Urinary bladder (tissue), 4 donors: ENCODE results near the gene SLC66A3. TPM values are rescaled to one million over a fixed set of nuclear protein-coding genes. Genes with fewer than 3 reads are reported as not detected.

Experiments
- DNase-seq: peaks from one replicate; pipeline ENCODE4 v3.0.0-alpha.2; 2015; ENCODE audit errors: extremely low spot score
- H3K27ac ChIP-seq: one replicate; pipeline ENCODE4 v1.5.1; 2013; ENCODE audit warnings: low read depth, mild to moderate bottlenecking, moderate library complexity
- H3K36me3 ChIP-seq: one replicate; pipeline ENCODE4 v1.6.1; 2013; ENCODE audit warnings: mild to moderate bottlenecking, moderate library complexity; ENCODE audit not compliant: insufficient read depth
- H3K4me1 ChIP-seq: one replicate; pipeline ENCODE4 v1.6.1; 2013; ENCODE audit warnings: mild to moderate bottlenecking, moderate library complexity; ENCODE audit not compliant: insufficient read depth
- H3K4me3 ChIP-seq: one replicate; pipeline ENCODE4 v1.5.1; 2013; ENCODE audit warnings: low read depth, low read length
- WGBS: extraction: QIAGEN DNeasy Blood & Tissue Kit; methylation state at CpG from one replicate; pipeline ENCODE4 v1.1.7; 2013; 5-methylcytosine and 5-hydroxymethylcytosine counted together
- polyA plus RNA-seq: library from polyadenylated mRNA; stranded (reverse); fragments of 200-250 nt; gene quantifications from one replicate; pipeline ENCODE4 v1.2.3, GENCODE V29; 2013
- total RNA-seq: library from RNA; depleted of rRNA; stranded (reverse); fragments of >200 nt; gene quantifications from one replicate; pipeline ENCODE4 v1.2.3, GENCODE V29; 2014
- donor health status: healthy with polysubstance abuse.
- donor health status: healthy.

Gene SLC66A3
- 39.4 TPM for total RNA-seq
- 44.1 TPM for polyA plus RNA-seq

DNA sequence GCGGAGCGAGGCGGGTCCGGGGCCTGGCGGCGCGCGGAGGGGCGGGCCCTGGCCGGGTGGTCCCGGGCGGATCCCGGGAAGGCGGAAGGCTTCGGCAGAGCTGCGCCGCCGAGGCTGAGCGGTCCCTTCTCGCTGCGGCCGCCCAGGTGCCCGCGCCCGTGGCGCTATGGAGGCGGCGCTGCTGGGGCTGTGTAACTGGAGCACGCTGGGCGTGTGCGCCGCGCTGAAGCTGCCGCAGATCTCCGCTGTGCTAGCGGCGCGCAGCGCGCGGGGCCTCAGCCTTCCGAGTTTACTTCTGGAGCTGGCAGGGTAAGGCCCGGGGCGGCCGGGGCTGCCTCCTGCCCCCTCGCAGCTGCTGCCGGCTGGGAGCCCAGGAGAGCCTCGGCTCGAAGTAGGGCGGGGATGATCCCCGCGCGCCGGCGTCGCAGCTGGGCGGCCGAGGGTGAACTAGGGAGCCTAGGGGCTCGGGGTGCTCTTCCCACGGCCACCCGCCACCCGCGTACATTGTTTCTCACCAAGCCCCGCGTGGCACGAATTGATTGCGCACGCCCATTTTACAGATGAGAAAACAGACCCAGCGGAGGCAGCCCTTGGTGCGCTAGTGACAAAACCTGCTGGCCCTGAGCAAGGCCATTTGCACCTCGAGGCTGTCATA, at the start of gene SLC66A3:
SLC66A3 (plus strand) TSS at position 87 of the 655 bp plus-strand sequence; CDS start at position 167, 80 bp downstream.
- Histone ChIP-seq H3K4me3 (peak within 1 kb of the TSS; percentile 61), H3K4me1 (no peaks in the 10 kb centered on the region), H3K36me3 (no peaks in the 10 kb centered on the region), H3K27ac (peak within 1 kb of the TSS; percentile 73)
- 2% methylated on average over 68 of the region's 71 CpGs for WGBS
- DNase-seq: no peak

DNA sequence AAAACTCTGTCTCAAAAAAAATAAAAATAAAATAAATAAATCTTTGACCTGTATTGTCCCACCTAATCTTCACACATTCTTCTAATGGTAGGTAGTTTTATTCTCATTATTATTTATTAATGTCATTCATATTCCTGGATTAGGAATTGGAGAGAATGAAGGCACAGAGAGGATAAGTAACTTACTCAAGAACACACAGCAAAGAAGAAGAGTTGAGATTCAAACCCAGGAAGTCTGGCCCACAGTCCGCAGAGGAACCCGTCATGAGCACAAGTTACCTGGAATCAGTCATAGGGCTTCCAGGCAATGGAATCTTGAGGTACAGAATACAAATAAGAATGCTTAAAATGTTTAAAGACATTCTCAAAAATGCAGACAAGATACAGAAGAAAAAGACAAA, 46.3 kb upstream of the SLC66A3 start:
- Histone ChIP-seq H3K4me1 (no peaks in the 10 kb centered on the region), H3K36me3 (no peaks in the 10 kb centered on the region), H3K27ac (no peak overlapping the region), H3K4me3 (no peak overlapping the region)
- 94% methylated on average over 2 of the region's 2 CpGs for WGBS
- no peak for DNase-seq

DNA sequence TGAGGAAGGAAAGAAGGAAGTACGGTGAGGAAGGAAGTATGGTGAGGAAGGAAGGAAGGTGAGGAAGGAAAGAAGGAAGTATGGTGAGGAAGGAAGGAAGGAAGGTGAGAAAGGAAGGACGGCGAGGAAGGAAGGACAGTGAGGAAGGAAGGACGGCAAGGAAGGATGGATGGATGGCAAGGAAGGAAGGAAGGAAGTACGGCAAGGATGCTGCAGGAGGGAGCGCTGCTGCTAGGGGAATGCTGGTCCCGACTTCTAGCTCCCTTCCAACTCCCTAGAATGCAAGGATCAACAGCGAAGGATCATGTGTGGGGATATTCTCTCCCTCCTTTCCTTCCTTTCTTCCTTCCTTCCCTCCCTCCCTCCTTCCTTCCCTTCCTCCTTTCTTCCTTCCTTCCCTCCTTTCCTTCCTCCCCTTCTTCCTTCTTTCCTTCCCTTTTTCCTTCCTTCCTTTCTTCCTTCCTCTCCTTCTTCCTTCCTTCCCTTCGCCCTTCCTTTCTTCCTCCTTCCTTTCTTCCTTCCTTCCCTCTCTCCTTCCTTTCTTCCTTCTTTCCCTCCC, 42.3 kb upstream of the SLC66A3 start:
- 93% methylated on average over 9 of the region's 9 CpGs for WGBS

DNA sequence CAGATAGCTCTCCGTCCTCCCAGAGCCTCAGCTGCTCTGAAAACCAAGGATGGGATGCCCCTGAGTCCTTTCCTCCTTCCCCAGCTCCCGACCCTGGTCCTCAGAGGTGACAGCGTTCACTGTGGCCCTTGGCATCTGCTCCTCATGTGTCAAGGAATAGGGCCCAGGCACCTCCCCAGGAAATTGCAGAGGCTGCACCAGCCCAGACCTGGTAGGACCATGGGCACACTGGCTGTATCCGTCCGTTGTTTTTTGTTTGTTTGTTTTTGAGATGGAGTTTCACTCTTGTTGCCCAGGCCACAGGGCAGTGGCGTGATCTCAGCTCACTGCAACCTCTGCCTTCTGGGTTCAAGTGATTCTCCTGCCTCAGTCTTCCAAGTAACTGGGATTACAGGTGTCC, 37.5 kb upstream of the SLC66A3 start:
- Histone ChIP-seq H3K36me3 (no peaks in the 10 kb centered on the region), H3K27ac (no peak overlapping the region), H3K4me1 (no peaks in the 10 kb centered on the region), H3K4me3 (no peak overlapping the region)
- no peak for DNase-seq
- WGBS: 87% methylated on average over 6 of the region's 6 CpGs

More for the DNA sequence above, 42.3 kb upstream of the SLC66A3 start:
- H3K4me3 ChIP-seq: no peak overlapping the region
- no peaks in the 10 kb centered on the region for H3K36me3 ChIP-seq
- DNase-seq: no peak
- no peaks in the 10 kb centered on the region for H3K4me1 ChIP-seq
- H3K27ac ChIP-seq: no peak overlapping the region

DNA sequence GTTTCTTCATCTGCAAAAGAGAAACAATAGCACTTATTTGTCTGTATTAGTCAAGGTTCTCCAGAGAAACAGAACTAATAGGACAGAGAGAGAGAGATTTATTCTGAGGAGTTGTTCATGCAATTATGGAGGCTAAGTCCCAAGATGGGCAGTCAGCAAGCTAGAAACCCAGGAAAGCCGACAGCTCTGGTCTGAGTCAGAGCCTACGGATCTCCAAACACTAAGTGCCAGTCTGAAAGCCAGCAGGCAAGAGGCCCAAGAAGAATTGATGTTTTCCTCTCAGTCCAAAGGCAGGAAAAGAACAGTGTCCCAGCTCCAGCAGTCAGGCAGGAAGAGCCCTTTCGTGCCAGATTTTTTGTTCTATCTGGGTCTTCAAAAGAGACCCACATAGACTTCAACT, 36.5 kb upstream of the SLC66A3 start:
- Histone ChIP-seq H3K4me1 (no peaks in the 10 kb centered on the region), H3K27ac (no peak overlapping the region), H3K4me3 (no peak overlapping the region), H3K36me3 (no peaks in the 10 kb centered on the region)
- 77% methylated on average over 3 of the region's 3 CpGs for WGBS
- no peak for DNase-seq

DNA sequence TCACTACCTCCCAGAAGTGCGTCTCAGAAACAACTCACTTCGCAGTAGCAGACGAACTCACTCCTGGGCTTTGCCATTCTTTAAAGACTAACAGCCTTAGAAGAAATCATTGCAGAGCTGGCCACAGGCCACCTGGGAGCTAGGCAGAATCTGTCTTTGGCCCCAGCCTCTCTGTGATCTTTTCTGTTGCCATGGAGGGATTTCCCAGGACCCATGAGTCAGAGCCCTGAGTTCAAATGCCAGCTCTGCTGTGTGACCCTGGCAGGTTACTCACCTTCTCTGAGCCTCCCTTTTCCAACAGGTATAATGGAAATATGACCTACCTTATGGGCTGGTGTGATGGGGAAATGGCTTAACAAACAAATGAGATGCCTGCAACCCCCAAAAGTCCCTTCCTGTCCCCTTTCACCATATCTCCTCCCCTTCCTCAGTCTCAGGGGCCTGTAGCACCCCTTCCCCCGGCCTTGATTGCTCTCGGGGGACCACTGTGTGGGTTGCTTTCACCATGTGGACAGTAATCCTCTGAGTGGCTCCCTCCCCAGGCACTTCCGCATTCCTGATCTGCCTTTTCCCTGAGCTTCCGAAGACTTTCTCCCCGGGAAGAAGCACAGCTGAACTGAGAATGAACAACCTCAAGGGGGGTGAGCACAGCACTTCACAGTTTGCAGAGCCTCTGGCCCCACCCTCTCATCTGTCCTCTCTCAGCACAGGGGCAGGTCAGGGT, 34.0 kb upstream of the SLC66A3 start:
- H3K27ac ChIP-seq: no peak overlapping the region
- DNase-seq: no peak
- 51% methylated on average over 8 of the region's 8 CpGs for WGBS
- H3K4me1 ChIP-seq: no peaks in the 10 kb centered on the region
- H3K4me3 ChIP-seq: no peak overlapping the region
- H3K36me3 ChIP-seq: no peaks in the 10 kb centered on the region

DNA sequence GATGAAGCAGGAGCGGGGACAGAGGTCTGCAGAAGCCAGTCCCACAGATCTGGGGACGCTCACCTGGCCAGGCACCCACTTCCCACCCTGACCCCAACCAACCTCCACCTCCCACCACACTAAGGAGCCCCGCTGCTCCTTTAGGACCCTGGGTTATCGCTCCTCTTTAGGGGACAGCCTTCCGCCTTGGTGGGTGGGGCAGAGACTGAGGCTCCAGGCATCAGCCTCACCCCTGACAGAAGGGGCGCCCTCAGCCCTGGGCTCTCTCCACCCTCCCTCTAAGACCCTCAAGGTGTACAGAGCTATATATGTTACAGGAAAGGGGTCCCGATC, 33.5 kb upstream of the SLC66A3 start:
- no peak overlapping the region for H3K27ac ChIP-seq
- no peak for DNase-seq
- no peaks in the 10 kb centered on the region for H3K36me3 ChIP-seq
- H3K4me3 ChIP-seq: no peak overlapping the region
- H3K4me1 ChIP-seq: no peaks in the 10 kb centered on the region
- 70% methylated on average over 7 of the region's 7 CpGs for WGBS

DNA sequence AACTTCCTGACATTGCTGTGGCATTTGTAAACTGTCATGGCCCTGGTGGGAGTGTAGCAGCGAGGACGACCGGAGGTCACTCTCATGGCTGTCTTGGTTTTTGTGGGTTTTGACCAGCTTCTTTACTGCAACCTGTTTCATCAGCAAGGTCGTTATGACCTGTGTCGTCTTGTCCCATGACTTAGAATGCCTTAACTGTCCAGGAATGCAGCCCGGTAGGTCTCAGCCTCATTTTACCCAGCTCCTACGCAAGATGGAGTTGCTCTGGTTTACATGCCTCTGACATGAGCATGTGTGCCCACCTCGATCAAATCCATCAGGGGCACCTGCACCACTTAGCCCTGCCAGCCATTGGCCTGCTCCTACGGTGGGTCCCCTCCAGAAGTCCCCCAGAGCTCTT, 32.9 kb upstream of the SLC66A3 start:
- WGBS: 82% methylated on average over 9 of the region's 9 CpGs

DNA sequence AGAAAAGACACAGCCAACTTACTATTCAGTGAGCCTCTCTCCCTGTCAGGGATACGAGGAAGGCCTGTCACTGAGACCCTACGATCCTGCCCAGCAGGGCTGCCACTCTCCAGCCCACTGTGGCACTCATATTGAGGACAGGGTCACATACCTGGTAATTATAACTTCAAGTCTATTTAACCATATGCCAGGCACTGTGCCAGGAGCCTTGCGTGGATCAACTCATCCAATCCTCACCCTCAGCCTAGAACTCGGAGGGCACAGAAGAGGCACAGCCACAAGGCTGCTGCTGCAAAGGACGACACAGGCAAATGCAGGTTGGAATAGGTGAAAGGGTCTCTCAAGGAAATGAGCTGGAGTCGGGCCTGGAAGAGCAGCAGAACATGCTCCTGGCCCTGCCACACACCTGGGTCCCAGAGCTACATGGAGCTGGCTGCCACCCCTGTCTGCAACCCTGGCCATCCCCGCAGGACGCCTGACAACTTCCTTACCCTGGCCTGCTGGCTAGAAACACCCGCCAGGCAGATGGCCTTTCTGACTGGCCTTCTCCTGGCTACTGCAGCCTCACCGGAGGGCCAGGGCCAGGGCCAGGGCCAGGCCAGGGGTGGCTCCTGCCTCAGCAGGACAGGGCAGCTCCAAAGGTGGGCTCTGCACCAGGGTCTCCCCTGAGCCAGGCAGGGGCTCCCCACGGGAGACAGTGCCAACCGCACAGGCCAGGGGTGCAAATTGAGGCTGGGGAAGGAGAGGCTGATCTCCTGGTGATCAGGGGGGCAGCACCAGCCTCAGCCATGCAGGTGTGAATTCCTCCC, 32.1 kb upstream of the SLC66A3 start:
- Histone ChIP-seq H3K4me3 (no peak overlapping the region), H3K36me3 (no peaks in the 10 kb centered on the region), H3K27ac (no peak overlapping the region), H3K4me1 (no peaks in the 10 kb centered on the region)
- WGBS: 86% methylated on average over 12 of the region's 12 CpGs
- no peak for DNase-seq

More for the DNA sequence above, 32.9 kb upstream of the SLC66A3 start:
- H3K4me3 ChIP-seq: no peak overlapping the region
- no peak for DNase-seq
- no peaks in the 10 kb centered on the region for H3K4me1 ChIP-seq
- no peaks in the 10 kb centered on the region for H3K36me3 ChIP-seq
- H3K27ac ChIP-seq: no peak overlapping the region

DNA sequence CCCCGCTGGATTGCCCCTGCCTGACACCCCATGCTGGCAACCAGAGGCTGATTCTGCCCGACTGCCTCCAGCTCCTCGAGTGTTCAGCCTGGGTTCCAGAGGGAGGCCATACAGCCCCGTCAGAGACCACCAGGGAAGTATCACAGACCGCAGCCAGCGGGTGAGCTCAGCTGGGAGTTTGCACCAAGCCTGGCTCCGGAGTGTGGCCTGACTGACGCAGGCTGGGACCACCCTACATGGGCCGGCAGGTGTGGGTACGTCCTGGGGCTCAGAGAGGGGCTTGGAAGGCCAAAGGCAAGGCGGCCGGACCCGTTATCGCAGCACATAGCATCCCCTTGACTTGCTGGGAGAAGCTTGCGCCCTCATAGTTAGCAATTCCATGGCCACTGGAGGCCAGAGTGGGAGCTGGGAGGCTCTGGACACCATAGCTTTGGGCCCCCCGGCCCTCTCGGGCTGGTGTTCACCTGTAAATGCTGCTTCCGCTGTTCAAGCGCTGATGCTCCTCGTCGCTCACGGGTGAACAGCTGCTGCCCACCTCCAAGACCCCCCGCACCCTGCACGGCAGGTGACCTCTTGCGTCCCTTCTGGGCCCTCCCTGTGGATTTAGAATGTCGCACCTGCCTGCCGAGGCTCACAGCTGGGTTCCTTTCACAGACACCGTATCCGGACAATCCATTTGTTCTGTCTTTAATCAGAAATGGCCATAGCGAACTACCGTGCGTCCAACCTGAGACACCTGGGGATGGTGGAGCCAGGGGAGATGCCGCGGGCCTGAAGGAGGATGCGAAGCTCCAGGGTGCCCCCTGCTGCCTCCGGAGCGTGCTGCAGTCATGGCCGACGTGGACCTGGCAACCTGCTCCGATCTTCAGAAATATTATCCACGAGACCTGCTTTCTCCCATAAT, 31.2 kb upstream of the SLC66A3 start:
- H3K4me3 ChIP-seq: no peak overlapping the region
- no peak overlapping the region for H3K27ac ChIP-seq
- 59% methylated on average over 41 of the region's 41 CpGs for WGBS

DNA sequence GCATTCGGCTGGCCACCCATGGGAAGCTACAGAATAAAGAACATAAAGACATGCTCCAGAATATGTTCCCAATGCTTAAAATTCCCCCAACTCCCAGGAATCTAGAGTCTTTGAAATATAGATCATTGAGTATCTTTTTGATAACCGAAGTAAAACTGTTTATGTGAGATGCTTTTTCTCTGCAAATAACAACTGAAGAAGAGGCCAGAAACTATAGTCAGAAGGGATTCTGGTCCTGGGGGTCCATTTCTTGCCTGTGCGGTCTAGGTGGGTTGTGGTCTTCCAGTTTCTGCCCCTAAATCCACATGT, 30.6 kb upstream of the SLC66A3 start:
- no peak for DNase-seq
- no peaks in the 10 kb centered on the region for H3K36me3 ChIP-seq
- H3K4me3 ChIP-seq: no peak overlapping the region
- H3K4me1 ChIP-seq: no peaks in the 10 kb centered on the region
- 62% methylated on average over 3 of the region's 3 CpGs for WGBS
- H3K27ac ChIP-seq: no peak overlapping the region

More for the DNA sequence above, 31.2 kb upstream of the SLC66A3 start:
- Histone ChIP-seq H3K4me1 (no peaks in the 10 kb centered on the region), H3K36me3 (no peaks in the 10 kb centered on the region)
- no peak for DNase-seq

DNA sequence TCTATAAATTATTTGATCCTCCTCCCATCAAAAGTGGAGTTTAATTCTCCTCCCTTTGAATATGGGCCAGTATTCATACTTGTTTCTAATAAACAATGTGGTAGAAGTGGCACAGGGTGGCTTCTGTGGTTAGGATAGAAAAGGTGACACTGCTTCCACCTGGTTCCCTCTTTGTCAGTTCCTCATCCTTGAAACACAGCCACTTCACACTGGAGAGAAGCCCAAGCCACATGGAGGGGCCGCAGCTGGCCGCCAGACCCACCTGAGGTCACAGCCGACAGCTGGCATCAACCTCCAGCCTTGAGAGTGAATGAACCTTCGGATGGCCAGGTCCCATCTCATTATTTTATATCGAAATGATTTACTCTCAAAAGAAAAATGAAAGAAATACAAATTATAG, 27.5 kb upstream of the SLC66A3 start:
- no peaks in the 10 kb centered on the region for H3K4me1 ChIP-seq
- H3K4me3 ChIP-seq: no peak overlapping the region
- no peak for DNase-seq
- H3K27ac ChIP-seq: no peak overlapping the region
- no peaks in the 10 kb centered on the region for H3K36me3 ChIP-seq
- 79% methylated on average over 5 of the region's 5 CpGs for WGBS
